ENCODE results near the gene TBX6. TPM values are rescaled to one million over a fixed set of nuclear protein-coding genes. Genes with fewer than 3 reads are reported as not detected.

Gene TBX6
- total and polyA plus RNA-seq, 10 of the 15 experiments (the other 5 are each of a cell fraction or from before 2014, with no cell fraction given): 0.08 to 0.90 (median 0.31) TPM; not detected in 2

GRCh38 chr16:30064729-30065101 lies 27.0 kb downstream of the TBX6 start:
- Histone ChIP-seq H3K4me3 (peak overlapping the region; percentile 94), H3K27me3 (replicated peaks in 1 of 2; ENCODE audit: control insufficient read depth in 2 of 2, insufficient read depth in 2 of 2, low read length in 1 of 2) (no peaks in the 10 kb centered on the region), H3K79me2 (ENCODE audit: control insufficient read depth, insufficient read depth, low read length) (peaks cover 61% of the 10 kb centered on the region), H3K4me1 (ENCODE audit: control insufficient read depth, insufficient read depth, low read length) (peaks cover 27% of the 10 kb centered on the region), H4K20me1 (ENCODE audit: control insufficient read depth, insufficient read depth) (peaks cover 24% of the 10 kb centered on the region), H3K4me2 (ENCODE audit: control insufficient read depth, insufficient read depth) (peak overlapping the region; percentile 81), H3K9ac (ENCODE audit: control insufficient read depth, insufficient read depth, low read length) (peak overlapping the region; percentile 93), H3K9me3 (replicated peaks; ENCODE audit: control insufficient read depth, insufficient read depth, low read length) (no peaks in the 10 kb centered on the region), H3K27ac (ENCODE audit: control insufficient read depth, insufficient read depth) (peak overlapping the region; percentile 94), H2AFZ (ENCODE audit: control insufficient read depth, low read depth, low read length) (peak overlapping the region; percentile 77), H3K36me3 (ENCODE audit: control insufficient read depth in 2 of 2, insufficient read depth in 2 of 2, low read length in 1 of 2) (peaks cover 25 to 27% of the 10 kb centered on the region in 2 experiments)
- DNase-seq (ENCODE audit: low read depth, low spot score): no peak
- no TSS peak for BruUV-seq (replicated peaks)
- intact Hi-C loops (cut with micrococcal nuclease; ENCODE audit: unreplicated experiment): no loop called here
- ChIA-PET POLR2A (interaction anchor here (0.6 to 4.3 kb wide), 8 partner anchors 10 to 318 kb away, joined by 3 to 21 read pairs (median 6); partner anchors contain the start of genes PPP4C, SEPTIN1, TBX6 and YPEL3), RAD21 (ENCODE audit: unreplicated experiment) (interaction anchor here (0.6 to 3.7 kb wide), 6 partner anchors 9 to 565 kb away, joined by 3 to 42 read pairs (median 4); partner anchors contain the start of genes DCTPP1 and TBX6), SMC1A (ENCODE audit: uncharacterized antibody, unreplicated experiment) (interaction anchor here (1.2 kb wide), 1 partner anchor 30 kb away, joined by 3 read pairs; no protein-coding TSS in a partner anchor), CTCF (interaction anchor here (0.7 to 8.5 kb wide), 4 partner anchors 10 to 32 kb away, joined by 3 to 77 read pairs (median 30); partner anchors contain the start of genes TBX6 and YPEL3)
- under 1% methylated on average over 24 of the region's 25 CpGs for WGBS (ENCODE audit: insufficient coverage, insufficient replicate concordance, low lambda C conversion rate, missing lambda C conversion rate)
- in situ Hi-C loops (cut with MboI): no loop called here
- ATAC-seq: peak; percentile 5
- FAIRE-seq: no peak
- TF ChIP-seq SMC3 (IDR thresholded peaks at IDR 0.05; ENCODE audit: borderline replicate concordance, low read length) (no peak), MTA3 (IDR thresholded peaks at IDR 0.05; ENCODE audit: borderline replicate concordance, low read length) (no peak), YY1 (IDR thresholded peaks at IDR 0.05; ENCODE audit: low read depth, low read length) (0 out of 2 replicates have a peak, but pooled peaks have one; percentile 1), NKRF (conservative IDR thresholded peaks at IDR 0.05) (no peak), ZNF384 (IDR thresholded peaks at IDR 0.05; ENCODE audit: borderline replicate concordance, low read depth, low read length) (no peak), RUNX3 (IDR thresholded peaks at IDR 0.05; ENCODE audit: low read length) (peak; percentile 11; the same call in 1 of the 2 replicates)

Data from GM12878 (cell line).